HEK293 (cell line): Measurements from ENCODE around the gene SMIM14.
"Not testable (repeated sequence)": the region's sequence is repeated elsewhere in the genome, so short reads cannot be mapped to it uniquely, and the experiment has no call there.

Experiments used
- CTCF ChIA-PET: fragments of 350-600 bp; formaldehyde crosslinking; extraction: SDS; loops from one replicate; lab custom pipeline; 2021; ENCODE audit warnings: antibody characterized with exemption; lab: Yijun Ruan, JAX
- POLR2A ChIA-PET: fragments of 300-600 bp; formaldehyde crosslinking; extraction: SDS; loops from one replicate; lab custom pipeline; 2020; ENCODE audit warnings: antibody characterized with exemption, inconsistent platforms; lab: Yijun Ruan, JAX
- H3K27ac ChIP-seq: fragments of 200-500 bp; sonication (Bioruptor generic); 2 replicates; pipeline ENCODE4 v1.5.1; 2014; ENCODE audit warnings: low read depth, low read length, control low read depth, inconsistent platforms; ENCODE audit errors: extremely low read depth
- H3K36me3 ChIP-seq, 2 experiments: fragments of 200-500 bp in 1 of 2; sonication (Bioruptor generic) in 1 of 2; 1 replicate in 1 of 2; 2 replicates in 1 of 2; pipeline ENCODE4 v1.5.1; 2014 to 2017; ENCODE audit warnings: inconsistent platforms in 2 of 2, low read length in 2 of 2; ENCODE audit not compliant: control insufficient read depth in 2 of 2, insufficient read depth in 1 of 2
- H3K4me1 ChIP-seq: fragments of 200-500 bp; sonication (Bioruptor generic); 2 replicates; pipeline ENCODE4 v1.5.1; 2014; ENCODE audit warnings: mild to moderate bottlenecking, low read length, inconsistent platforms; ENCODE audit not compliant: control insufficient read depth, insufficient read depth
- H3K4me3 ChIP-seq: 2 replicates; pipeline ENCODE4 v1.5.1; 2011; ENCODE audit warnings: low read depth, mild to moderate bottlenecking, control low read depth, low read length, moderate library complexity
- H3K9me3 ChIP-seq: fragments of 200-500 bp; sonication (Bioruptor generic); 2 replicates; pipeline ENCODE4 v1.5.1; 2014; ENCODE audit warnings: low read depth, low read length, inconsistent platforms; ENCODE audit not compliant: control insufficient read depth, insufficient read depth
- BCL11B ChIP-seq: fragments of 450-650 bp; formaldehyde crosslinking; IDR thresholded peaks from 2 replicates; pipeline ENCODE4 v1.5.1; 2016; ENCODE audit warnings: low read depth, missing biosample characterization, missing genetic modification characterization
- BCL6B ChIP-seq: fragments of 450-650 bp; formaldehyde crosslinking; IDR thresholded peaks from 2 replicates; pipeline ENCODE4 v1.5.1; 2017; ENCODE audit warnings: missing biosample characterization, missing genetic modification characterization
- FEZF1 ChIP-seq: fragments of 450-650 bp; formaldehyde crosslinking; IDR thresholded peaks from 2 replicates; pipeline ENCODE4 v1.5.1; 2016; ENCODE audit warnings: missing biosample characterization, missing genetic modification characterization
- GLIS1 ChIP-seq: fragments of 450-650 bp; formaldehyde crosslinking; IDR thresholded peaks from 2 replicates; pipeline ENCODE4 v1.5.1; 2016; ENCODE audit warnings: missing biosample characterization, missing genetic modification characterization
- KLF17 ChIP-seq: fragments of 450-650 bp; formaldehyde crosslinking; IDR thresholded peaks from 2 replicates; pipeline ENCODE4 v1.5.1; 2016; ENCODE audit warnings: missing biosample characterization, missing genetic modification characterization
- KLF7 ChIP-seq: fragments of 450-650 bp; formaldehyde crosslinking; IDR thresholded peaks from 2 replicates; pipeline ENCODE4 v1.5.1; 2016; ENCODE audit warnings: missing biosample characterization, missing genetic modification characterization, borderline replicate concordance
- PRDM1 ChIP-seq: fragments of 450-650 bp; formaldehyde crosslinking; IDR thresholded peaks from 2 replicates; pipeline ENCODE4; 2016; ENCODE audit warnings: missing biosample characterization, missing genetic modification characterization
- SP7 ChIP-seq: fragments of 450-650 bp; formaldehyde crosslinking; IDR thresholded peaks from 2 replicates; pipeline ENCODE4 v1.5.1; 2016; ENCODE audit warnings: missing biosample characterization, missing genetic modification characterization
- ZNF174 ChIP-seq: fragments of 450-650 bp; formaldehyde crosslinking; IDR thresholded peaks from 2 replicates; pipeline ENCODE4 v1.5.0; 2017; ENCODE audit warnings: missing biosample characterization, mild to moderate bottlenecking, missing genetic modification characterization
- ZNF350 ChIP-seq: fragments of 450-650 bp; formaldehyde crosslinking; IDR thresholded peaks from 2 replicates; pipeline ENCODE4 v1.5.0; 2017; ENCODE audit warnings: missing biosample characterization, mild to moderate bottlenecking, missing genetic modification characterization
- ZNF404 ChIP-seq: fragments of 450-650 bp; formaldehyde crosslinking; IDR thresholded peaks from 2 replicates; pipeline ENCODE4 v1.5.1; 2017; ENCODE audit warnings: missing biosample characterization, missing genetic modification characterization
- ZNF549 ChIP-seq: fragments of 450-650 bp; IDR thresholded peaks from 2 replicates; pipeline ENCODE4 v1.5.1; 2018; ENCODE audit warnings: missing biosample characterization, missing genetic modification characterization, mild to moderate bottlenecking, inconsistent platforms, moderate library complexity
- ZNF621 ChIP-seq: fragments of 450-650 bp; formaldehyde crosslinking; IDR thresholded peaks from 2 replicates; pipeline ENCODE4 v1.5.1; 2017; ENCODE audit warnings: missing biosample characterization, missing genetic modification characterization
- ZNF626 ChIP-seq: fragments of 450-650 bp; sonication (Bioruptor Pico); formaldehyde crosslinking; IDR thresholded peaks from 2 replicates; pipeline ENCODE4 v1.5.1; 2018; ENCODE audit warnings: missing biosample characterization, missing genetic modification characterization, inconsistent platforms
- ZNF843 ChIP-seq: fragments of 450-650 bp; formaldehyde crosslinking; IDR thresholded peaks from 2 replicates; pipeline ENCODE4 v1.5.1; 2016; ENCODE audit warnings: missing biosample characterization, missing genetic modification characterization
- ZSCAN30 ChIP-seq: fragments of 450-650 bp; IDR thresholded peaks from 2 replicates; pipeline ENCODE4 v1.5.1; 2018; ENCODE audit warnings: missing biosample characterization, mild to moderate bottlenecking, missing genetic modification characterization, moderate library complexity
- TF ChIP-seq, protein P1 (sequence below): fragments of 450-650 bp; IDR thresholded peaks from 2 replicates; pipeline ENCODE4 v1.5.1; 2018; ENCODE audit warnings: missing biosample characterization, mild to moderate bottlenecking, missing genetic modification characterization
- TF ChIP-seq, protein P2 (sequence below): fragments of 450-650 bp; formaldehyde crosslinking; IDR thresholded peaks from 2 replicates; pipeline ENCODE4; 2016; ENCODE audit warnings: missing biosample characterization, missing genetic modification characterization

SMIM14 gene

GRCh38 chr4:39505581-39505980, 133.1 kb downstream of the SMIM14 start:
- Histone ChIP-seq H3K9me3 (no peaks in the 10 kb centered on the region), H3K4me1 (no peaks in the 10 kb centered on the region), H3K36me3 (peaks cover 19 to 81% of the 10 kb centered on the region in 2 experiments), H3K4me3 (no peak overlapping the region), H3K27ac (no peak overlapping the region)
- ChIA-PET POLR2A (no interaction called here), CTCF (no interaction called here)
- TF ChIP-seq BCL6B (tag by site-specific recombination) (no peak), BCL11B (tag by site-specific recombination) (no peak), ZNF549 (tag by site-specific recombination) (no peak), KLF17 (tag by site-specific recombination) (no peak), ZNF843 (tag by site-specific recombination) (no peak), ZNF626 (no peak), GLIS1 (tag by site-specific recombination) (no peak), ZNF174 (no peak), PRDM1 (tag by site-specific recombination) (no peak), ZNF404 (no peak), ZNF350 (tag by site-specific recombination) (no peak), KLF7 (tag by site-specific recombination) (no peak)
- TF ChIP-seq, protein P1, sequence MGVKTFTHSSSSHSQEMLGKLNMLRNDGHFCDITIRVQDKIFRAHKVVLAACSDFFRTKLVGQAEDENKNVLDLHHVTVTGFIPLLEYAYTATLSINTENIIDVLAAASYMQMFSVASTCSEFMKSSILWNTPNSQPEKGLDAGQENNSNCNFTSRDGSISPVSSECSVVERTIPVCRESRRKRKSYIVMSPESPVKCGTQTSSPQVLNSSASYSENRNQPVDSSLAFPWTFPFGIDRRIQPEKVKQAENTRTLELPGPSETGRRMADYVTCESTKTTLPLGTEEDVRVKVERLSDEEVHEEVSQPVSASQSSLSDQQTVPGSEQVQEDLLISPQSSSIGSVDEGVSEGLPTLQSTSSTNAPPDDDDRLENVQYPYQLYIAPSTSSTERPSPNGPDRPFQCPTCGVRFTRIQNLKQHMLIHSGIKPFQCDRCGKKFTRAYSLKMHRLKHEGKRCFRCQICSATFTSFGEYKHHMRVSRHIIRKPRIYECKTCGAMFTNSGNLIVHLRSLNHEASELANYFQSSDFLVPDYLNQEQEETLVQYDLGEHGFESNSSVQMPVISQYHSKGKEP (tag by site-specific recombination) = no peak

- TF ChIP-seq FEZF1 (tag by site-specific recombination) (no peak), ZSCAN30 (tag by site-specific recombination) (no peak), SP7 (no peak), ZNF621 (tag by site-specific recombination) (no peak)
- TF ChIP-seq, protein P2, sequence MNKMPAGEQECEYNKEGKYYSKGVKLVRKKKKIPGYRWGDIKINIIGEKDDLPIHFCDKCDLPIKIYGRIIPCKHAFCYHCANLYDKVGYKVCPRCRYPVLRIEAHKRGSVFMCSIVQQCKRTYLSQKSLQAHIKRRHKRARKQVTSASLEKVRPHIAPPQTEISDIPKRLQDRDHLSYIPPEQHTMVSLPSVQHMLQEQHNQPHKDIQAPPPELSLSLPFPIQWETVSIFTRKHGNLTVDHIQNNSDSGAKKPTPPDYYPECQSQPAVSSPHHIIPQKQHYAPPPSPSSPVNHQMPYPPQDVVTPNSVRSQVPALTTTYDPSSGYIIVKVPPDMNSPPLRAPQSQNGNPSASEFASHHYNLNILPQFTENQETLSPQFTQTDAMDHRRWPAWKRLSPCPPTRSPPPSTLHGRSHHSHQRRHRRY (tag by site-specific recombination) = no peak
- TF ChIP-seq, all 188 proteins: peak for 0
- Histone ChIP-seq H3K36me3 (peaks cover 16 to 74% of the 10 kb centered on the region in 2 experiments), H3K4me1 (no peaks in the 10 kb centered on the region), H3K4me3 (no peak overlapping the region), H3K27ac (no peak overlapping the region), H3K9me3 (no peaks in the 10 kb centered on the region)
- POLR2A ChIA-PET = no interaction called here
- CTCF ChIA-PET = no interaction called here
Observed at GRCh38 chr4:39504538-39504937, 134.1 kb downstream of the SMIM14 start.

DNA sequence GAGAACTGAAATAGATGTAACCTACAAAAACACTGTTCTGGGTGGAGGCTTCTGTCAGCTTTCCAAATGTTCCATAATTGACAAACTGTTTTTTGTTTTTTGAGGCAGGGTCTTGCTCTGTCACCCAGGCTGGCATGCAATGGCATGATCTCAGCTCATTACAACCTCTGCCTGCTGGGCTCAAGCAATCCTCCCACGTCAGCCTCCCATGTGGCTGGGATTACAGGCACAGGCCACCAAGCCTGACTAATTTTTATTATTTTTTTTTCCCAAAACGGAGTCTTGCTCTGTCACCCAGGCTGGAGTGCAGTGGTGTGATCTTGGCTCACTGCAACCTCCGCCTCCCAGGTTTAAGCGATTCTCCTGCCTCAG, 136.0 kb downstream of the SMIM14 start:
- H3K9me3 ChIP-seq, H3K4me3 ChIP-seq, H3K4me1 ChIP-seq, H3K27ac ChIP-seq, CTCF ChIA-PET, POLR2A ChIA-PET: not testable (repeated sequence)
- peaks cover 11 to 66% of the 10 kb centered on the region in 2 experiments for H3K36me3 ChIP-seq
